NCI-H446 (cell line): ENCODE results near the gene SORBS2.

Experiments
- DNase-seq, 2 experiments: peaks; one replicate each; lab custom pipeline; 2025; lab: John Stamatoyannopoulos, UW

Gene SORBS2

DNA sequence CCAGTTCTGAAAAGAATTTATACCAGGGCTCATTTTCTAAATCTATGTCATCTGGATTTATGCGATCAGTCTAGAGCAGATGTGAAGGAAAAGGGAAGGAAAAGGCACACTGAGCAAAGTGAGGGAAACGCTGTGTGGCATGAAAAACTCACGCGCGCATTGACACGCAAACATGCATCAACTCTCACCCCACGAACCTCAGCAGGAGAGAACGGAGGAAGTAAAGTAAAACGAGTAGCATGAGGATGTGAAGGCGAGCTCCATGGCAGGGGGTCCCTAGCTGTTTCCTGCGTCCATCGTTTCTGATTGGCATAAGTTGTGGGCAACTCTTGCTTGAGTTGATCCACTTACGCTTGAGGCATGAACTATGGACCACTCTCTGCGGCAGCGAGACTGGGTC, 173.9 kb downstream of the SORBS2 start:
- DNase-seq = no peak

DNA sequence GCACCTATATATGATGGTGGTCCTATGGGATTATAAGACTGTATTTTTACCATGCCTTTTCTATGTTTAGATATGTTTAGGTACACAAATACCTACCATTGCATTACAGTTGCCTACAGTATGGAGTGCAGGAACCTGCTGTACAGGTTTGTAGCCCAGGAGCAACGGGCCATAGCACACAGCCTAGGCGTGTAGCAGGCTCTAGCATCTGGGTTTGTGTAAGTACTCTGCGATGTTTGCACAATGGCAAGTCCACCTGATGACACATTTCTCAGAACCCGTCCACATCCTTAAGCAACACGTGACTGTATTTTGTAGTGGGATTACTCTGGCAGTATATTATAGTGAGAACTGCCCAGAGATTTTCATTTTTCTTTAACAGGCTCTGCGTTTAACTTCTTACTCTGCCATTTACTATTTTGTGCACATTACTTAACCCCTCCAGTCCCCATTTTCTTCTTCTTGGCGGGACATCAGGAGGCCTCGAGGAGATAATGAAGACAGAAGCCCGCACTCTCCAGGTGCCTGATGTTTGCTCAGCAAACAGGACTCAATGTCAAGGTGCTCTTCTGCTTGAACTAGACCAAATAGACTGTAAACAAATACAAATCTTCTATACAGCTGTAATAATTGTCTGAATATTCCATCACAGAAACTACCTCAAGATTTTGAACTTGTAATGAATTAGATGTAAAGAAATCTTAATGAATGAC, 174.7 kb downstream of the SORBS2 start:
- DNase-seq = no peak

DNA sequence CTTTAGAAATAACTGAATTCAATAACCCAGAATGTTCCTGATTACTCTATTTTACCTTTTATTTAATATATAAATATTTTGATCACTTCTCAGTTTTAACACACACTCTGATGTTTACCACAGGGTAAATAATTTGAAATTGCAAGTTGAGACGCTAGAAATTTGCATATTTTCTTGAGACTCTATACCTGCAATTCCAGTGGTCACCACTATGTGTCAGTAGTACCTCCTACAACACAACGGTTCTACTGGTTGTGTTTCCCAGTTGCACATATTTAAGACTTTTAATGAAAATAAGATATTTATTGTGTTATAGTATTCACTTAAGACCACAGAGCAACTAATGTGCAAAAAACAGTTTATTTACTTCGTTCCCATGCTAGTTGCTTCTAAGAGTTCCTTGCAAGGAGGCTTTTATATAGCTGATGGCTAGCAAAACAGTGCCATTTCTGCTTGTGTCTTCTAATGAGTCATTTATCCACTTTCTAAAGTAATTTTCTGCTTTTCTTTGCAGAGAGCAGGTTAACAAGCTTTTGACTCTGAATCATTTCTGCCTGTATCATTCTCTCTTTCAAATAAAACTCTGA, 177.8 kb downstream of the SORBS2 start:
- DNase-seq = no peak

DNA sequence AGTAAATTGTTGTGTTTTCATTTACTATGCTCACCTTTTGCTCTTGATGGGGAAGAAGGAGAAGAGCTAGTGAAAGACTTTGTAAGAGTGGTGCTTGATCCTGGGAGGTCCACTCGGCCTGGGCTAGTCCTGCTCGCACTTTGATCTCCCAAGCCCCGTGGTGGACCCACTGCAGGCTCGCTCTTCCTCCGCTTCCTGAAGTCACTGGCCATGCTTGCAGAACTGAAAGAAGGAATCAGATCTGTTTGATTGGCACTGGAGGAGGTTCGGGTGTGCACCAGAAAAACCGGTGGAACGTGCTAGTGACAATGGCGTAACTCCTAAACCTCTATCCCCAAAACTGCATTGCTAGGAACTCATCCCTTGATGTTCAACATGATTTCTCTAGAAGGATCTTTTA, 185.2 kb downstream of the SORBS2 start:
- DNase-seq = no peak

DNA sequence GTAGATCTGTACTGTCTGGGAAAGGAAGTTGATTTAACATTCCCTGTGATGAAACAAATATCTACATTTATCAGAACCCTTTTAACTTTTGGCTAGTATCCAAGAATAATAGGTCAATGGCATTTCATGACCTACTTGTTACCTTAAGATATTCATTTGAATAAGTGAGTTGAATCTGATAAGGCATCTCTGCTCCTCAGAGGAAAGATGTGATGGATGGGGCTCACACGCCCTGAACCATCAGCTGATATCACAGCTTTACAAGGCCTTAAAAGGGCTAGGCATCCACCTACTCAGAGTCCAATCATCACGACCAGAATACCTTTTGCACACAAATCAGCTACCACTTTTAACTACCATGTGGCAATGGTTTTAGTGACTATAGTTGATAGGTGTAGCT, 186.5 kb downstream of the SORBS2 start:
- no peak for DNase-seq

DNA sequence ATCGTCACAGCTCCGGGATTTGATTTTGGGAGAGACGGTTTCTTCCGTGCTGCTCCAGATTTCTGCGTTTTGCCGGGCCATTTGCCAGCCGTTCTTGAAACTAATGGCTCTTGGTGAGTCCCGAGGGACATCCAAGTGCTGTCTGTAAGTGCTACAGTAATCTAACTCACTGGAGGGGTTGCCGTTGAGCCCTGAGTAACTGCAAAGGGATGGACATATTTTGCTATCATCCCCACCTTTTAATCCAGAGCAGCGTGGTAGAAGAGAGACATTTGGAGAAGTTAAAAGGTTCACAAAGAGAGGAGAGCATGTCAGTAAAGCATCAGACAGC, 187.8 kb downstream of the SORBS2 start:
- no peak for DNase-seq

DNA sequence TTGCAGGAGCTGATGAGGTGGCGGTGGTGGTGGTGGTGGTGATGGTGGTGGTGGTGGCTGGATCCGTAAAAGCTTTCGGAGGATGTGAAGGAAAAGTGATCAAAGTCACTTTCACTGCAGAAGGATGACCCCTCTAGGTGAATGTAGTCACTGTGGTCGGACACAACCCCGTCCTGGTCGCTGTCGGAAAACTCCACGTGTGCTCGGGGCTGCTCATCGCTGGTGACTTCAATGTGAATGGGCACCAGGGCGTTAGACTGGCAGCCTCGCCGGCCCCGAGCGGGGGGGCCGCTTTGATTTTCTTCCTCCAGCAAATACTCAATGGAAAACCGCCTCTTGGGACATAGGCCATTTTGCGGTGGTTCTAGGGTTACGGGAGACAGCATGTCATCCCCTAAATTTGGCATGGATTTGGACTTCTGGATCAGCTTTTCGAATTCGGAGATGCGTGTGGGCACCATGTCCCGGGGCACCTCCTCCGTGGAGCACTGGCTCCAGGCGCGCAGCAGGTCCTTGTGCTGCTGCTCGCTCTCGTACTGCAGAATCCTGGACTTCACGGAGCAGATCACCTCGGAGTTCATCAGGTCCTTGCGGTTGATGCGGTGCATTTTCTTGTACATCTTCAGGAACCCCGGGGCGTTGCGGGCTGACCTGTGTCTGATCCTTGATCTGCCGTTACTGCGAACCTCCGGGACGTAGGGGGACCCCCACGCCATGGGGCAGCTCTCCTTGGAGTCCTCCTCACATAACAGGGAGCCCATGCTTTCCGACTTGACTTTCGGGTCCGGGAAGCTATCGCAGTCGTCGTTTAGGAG, 188.3 kb downstream of the SORBS2 start:
- no peak for DNase-seq

DNA sequence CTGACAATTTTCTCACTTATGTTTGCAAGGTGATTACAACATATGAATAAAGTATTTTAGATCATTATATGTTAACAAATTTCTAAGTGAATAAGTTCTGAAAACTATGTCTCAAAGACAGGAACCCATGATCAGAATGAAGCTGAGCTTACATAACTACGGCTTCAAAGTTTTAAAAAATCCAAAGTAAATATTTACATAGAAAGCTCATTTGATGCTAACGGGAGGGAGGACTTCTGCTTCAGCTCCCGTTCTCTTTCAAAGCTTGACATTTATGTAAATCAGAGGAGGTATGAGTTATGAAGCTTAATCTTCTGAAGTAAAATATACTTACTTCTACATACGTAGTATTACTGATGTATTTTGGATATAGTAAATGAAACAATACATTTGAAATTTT, 203.8 kb downstream of the SORBS2 start:
- DNase-seq = no peak

DNA sequence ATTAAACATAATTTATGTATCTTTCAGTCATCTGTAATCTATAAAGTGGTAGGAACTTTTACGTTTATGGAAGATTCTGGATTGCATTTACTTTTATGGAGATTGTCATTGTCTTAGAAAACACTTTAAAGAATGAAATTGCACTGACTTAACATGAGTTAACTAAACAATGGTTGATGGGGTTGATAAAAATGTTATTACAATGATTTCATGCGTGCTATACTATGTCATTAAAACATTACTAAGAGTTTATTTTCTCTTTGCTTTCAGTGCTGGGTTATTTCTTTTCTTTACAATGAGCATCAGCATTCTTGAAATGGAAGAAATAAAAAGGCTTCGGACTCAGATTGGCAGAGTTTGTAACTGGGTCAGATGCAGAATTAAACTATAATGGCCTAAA, 209.6 kb downstream of the SORBS2 start:
- DNase-seq = no peak

DNA sequence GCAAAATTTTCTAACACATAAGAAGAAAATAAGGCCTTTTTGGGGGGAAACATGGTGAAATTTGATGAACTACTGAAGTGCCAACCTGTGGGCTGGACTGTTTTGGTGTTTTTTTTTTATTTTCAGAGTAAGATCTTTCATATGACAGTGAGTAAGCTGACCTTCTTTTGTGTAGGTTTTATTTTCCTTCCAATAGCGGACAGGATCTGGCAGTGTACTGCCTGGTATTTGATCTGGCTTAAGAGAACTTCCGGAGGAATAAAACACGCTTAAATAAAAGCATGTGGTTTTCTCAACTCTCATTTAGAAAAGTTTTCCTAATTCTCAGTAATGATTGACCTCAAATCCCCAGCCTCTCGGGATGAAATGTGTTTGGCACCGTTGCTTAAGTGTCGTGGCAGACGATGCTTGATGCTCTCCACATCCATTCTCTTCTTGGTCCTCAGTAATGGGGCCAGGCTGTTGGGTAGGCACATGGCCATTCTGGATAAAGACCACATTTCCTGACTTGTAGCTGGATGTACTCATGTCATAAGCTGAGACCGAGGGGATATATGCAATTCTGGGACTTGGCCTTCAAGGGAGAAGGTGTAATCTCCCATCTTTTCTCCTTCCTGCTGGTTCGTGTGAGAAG, 211.1 kb downstream of the SORBS2 start:
- DNase-seq = no peak

DNA sequence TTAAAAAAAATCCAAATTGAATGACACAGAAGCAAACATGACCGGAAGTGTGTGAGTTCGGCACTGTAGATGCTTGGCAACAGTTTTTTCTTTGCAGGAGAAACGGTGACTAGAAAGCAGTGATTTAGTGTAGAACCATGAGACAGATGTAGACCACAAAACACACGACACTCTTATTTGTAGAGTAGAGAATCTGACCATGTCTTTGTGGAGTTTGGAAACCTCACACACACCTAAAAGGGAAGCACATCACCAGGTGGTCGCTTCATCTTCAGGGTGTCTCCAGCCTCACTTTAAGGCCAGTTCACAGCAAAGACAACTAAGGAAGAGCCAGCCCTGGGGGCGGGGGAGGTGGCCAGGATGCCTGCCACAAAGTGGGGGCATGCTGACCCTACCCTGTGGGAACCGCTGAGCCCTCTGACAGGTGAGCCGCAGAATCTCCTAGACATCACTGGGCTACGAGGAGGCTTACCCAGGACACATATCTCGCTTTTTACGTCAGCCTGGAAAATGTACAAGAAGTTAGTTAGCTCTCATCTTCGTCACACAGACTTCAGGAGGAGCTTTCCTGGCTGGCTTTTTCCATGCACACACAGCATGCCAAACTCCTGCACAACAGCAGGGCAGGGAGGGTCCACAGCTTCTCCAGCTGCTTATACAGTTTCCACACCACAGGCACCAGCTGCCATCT, 212.3 kb downstream of the SORBS2 start:
- no peak for DNase-seq

DNA sequence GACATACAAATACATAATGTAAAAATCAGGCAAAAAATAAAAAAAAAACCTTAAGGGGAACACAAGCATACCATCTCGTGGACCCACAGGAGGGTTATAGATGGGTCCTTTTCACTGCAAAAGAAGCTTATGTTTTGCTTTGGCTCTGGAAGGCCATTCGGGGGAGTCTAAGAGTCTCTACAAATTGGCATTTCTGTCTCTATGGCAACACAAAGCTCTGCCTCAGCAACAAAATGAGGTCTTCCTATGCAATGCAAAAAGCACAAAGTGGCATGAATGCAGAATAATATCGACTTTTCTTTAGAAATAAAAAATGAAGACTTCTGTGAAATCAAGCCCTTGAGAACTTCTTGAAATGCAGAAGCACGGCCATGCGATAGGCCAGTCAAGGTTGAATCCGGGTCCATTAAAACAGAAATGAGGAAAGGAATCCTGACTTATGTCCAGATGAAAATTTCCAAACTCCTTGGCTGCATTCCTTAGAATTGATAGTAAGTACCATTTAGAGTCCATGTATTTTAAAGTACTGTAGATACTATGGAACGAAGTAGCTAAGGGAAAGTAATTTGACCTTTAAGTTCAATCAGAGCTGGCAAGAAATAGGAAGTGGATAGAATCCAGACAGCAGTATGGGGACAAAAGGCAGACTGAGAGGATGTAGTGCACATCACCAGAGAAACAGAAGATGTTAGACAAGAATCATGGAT, 213.0 kb downstream of the SORBS2 start:
- no peak for DNase-seq

DNA sequence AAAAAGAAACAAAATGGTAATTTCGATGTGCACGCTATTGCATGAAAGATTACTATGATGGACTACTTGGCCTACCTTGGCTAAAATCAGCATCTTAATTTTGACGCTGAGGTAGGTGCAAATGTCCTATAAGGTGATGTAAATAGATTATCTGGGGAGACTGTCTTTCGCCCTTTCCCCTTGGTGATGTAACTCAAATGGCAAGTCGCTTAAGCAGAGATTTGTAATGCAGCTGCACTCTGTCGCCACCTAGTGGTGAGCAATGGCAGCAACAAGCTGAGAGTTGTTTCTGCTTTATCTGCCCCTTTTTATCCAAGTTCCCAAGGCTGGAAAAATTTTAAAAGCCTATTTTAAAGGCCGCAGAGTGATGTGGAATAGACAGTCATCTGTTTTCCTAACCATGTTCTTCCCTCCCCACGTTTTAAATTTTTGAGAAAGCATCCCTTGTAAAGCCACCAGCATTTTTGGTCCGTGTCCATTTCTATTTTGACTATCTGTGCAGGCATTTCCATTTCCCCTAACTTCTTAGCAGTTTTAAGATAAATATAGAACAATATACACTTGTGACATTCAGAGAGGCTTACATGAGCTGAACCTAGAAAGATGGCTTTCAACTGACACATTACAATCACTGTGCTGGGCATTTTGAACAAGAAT, 214.3 kb downstream of the SORBS2 start:
- DNase-seq = peak; percentile 17 to 60

DNA sequence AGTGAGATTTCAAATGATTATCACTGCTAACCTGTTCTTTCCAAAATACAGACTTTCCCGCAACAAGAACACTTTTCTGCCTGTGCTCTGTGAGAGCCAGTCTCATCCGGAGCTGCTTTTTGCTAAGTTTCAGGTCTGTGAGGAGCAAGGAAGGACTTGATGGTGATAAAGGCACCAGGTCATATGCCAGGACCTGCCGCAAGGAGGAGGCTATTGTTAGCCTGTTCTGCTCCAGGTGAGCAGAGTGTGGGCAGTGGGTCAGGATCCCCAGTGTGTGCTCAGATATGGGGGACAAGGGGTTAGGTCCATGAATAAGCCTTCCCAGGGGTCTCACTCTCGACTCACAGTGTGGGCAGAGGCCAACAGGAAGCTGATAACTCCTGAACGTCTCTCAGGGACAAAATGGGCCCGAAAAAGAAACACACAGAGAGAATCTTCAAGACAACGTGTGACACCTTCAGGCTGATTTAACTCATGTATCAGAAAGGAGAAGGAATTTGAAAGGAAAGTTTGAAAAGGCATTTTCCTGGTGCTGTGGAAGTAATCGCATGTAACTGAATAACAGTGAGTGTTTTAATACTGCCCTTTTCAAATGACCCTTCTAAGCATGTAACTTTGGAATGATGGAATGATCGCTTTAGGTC, 219.0 kb downstream of the SORBS2 start:
- DNase-seq = no peak

DNA sequence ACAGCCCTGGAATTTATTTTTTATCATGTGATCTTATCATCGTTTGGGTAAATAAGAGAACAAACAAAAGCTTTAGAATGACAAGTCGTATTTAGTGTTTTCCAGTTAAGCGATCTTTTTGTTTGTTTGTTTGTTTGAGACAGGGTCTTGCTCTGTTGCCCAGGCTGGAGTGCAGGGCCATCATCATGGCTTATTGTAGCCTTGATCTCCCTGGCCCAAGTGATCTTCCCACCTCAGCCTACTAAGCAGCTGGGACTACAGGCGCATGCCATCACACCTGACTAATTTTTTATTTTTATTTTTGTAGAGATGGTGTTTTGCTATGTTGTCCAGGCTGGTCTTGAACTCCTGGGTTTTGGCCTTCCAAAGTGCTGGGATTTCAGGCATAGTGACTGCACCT, 219.6 kb downstream of the SORBS2 start:
- DNase-seq = no peak

DNA sequence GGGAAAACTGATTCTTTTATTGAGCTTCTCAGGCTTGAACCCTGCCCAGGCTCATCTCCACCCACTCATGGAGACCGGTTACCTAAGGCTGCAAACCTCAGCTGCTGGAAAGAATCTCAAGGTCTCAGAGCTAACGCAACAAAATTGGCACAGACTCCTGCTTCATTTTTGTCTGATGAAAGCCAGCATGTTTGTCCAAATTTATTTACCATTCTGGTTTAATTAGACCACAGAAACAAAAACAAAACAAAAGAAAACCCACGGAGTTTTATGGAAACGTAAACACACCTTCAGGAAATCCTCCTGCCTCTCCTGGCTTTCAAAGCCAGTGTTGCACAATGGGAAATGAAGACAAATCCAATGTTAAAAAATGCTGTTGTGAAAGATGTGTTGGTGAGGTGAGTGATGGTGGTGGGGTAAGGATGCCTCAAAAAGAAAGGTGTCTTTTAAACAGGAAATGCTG, 220.3 kb downstream of the SORBS2 start:
- no peak for DNase-seq

DNA sequence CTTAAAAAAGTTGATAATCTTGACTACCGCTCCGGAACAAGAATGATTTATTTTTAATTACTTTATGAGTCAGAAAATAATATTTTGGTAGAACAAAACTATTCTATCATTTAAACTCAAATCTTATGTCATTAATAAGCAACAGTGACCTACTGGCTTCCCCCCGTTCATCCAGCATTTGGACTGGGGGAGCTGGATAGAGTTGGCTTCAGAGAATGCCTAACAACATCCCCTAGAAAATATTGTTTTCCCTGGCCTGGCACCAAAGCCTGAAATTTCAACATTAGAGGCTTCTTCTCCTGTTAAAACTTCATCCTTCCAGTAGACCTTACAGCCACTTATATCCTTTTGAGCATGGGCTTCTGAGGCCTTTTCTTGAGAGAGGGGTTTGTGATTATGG, 221.0 kb downstream of the SORBS2 start:
- DNase-seq = no peak

DNA sequence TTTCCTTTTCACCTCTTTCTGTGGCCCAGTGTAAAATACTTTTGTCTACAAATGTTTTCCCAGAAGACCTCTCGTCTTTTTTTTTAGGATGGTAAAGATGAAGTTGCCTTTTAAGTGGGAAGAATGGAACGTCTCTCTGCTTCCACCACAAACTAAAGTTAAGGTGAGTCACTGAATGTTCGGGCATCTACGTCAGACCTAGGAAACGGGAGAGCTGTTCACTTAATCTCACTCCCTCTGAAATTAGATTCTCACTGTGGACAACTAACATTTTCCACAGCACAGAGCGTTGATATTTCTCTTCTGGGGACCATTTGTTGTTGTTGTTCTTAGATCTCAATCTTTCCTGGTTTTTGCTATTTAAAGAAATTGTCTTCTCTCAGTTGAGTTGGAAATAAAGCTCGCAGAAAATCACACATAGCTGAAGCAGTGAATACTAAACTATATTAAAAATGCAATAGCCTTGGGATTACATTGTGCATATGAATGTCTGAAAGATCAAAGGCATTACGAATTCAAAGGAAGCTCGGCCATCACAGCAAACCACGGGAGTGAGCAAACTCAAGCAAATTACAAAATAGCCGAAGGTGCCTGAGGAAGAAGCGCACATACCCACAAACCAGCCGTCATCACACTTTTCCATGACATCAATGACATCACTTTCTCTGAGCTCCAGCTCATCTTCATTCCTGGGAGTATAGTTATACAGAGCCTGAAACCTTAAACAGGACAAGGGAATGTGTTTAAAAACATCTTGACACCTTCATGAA, 222.7 kb downstream of the SORBS2 start:
- no peak for DNase-seq

DNA sequence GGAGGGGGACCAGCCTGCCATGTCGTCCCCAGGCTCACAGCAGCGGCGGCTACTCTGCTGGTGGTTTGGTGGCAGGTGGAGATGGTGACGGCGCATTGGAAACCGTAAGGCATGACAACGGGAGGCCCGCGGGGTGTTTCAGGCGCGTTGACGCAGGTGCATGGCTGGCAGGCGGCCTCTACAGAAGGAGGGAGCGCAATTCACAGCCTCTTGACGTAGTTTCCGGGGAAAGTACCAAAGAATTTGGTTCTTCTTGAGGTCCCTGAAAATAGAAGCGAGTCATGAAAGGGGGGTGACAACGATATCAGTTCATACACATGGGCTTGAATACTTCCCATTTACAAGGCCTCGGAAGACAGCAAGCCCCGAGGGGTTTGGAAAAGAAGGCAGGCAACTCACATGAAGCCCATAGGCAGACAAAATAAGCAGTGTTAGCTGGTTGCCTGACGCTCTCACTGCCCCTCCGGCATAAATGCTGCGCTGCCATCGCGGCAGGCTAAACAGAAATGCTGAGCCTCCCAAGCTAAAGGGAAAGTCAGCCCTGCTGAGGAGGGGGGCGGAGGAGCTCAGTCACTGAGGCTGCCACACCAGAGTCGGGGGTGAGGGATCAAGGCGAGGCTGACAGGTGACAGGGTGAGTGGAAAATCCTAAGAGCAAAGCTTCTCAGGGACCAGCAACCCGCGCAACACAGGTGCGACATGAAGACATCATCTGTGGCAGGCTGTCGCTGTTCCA, 224.4 kb downstream of the SORBS2 start:
- no peak for DNase-seq
